Vagina (tissue), 2 donors: ENCODE data around the gene SHFL.

Experiments used
- CTCF ChIP-seq, 3 experiments: fragments of 450-650 bp in 2 of 3; fragments of 200-600 bp in 1 of 3; sonication (generic) in 1 of 3; IDR thresholded peaks; one replicate each; pipeline ENCODE4 v1.5.1; 2017 to 2019; ENCODE audit warnings: antibody characterized with exemption in 3 of 3, mild to moderate bottlenecking in 2 of 3, moderate library complexity in 2 of 3
- POLR2A ChIP-seq, 2 donors: fragments of 450-650 bp; IDR thresholded peaks; one replicate each; pipeline ENCODE4 v1.6.1; 2017; ENCODE audit warnings: antibody characterized with exemption in 2 of 2, mild to moderate bottlenecking in 2 of 2, moderate library complexity in 2 of 2
- POLR2AphosphoS5 ChIP-seq, 2 donors: sonication (generic); formaldehyde crosslinking; IDR thresholded peaks; one replicate each; pipeline ENCODE4 v1.9.0; 2017; ENCODE audit warnings: antibody characterized with exemption in 2 of 2, mild to moderate bottlenecking in 2 of 2, low read depth in 1 of 2; ENCODE audit not compliant: insufficient read depth in 1 of 2

- TF ChIP-seq CTCF (IDR thresholded peaks at IDR 0.05), result peak in 1 of 3 experiments; percentile 8
- no peak for TF ChIP-seq POLR2A (IDR thresholded peaks at IDR 0.05)
- TF ChIP-seq POLR2AphosphoS5 (IDR thresholded peaks at IDR 0.05; ENCODE audit: insufficient read depth in 1 of 2, low read depth in 1 of 2), result no peak
Observed at GRCh38 chr19:10074153-10074552, 12.0 kb upstream of the SHFL start.
